Keratinocyte (primary cell): ENCODE results near the gene GALNS. TPM values are rescaled to one million over a fixed set of nuclear protein-coding genes. Genes with fewer than 3 reads are reported as not detected.

ENCODE experiments used
- DNase-seq: peaks from one replicate; pipeline ENCODE4 v3.0.0-alpha.2; 2011; ENCODE audit warnings: low read depth, missing footprints, low spot score
- FAIRE-seq: peaks from 2 replicates; lab custom pipeline; 2011; peaks lifted over from hg19 to GRCh38; lab: Jason Lieb, UNC
- H2AFZ ChIP-seq: 2 replicates; pipeline ENCODE4 v1.6.0; 2012; ENCODE audit warnings: low read length, control low read depth, inconsistent platforms; ENCODE audit not compliant: control insufficient read depth
- H3K27ac ChIP-seq: 2 replicates; pipeline ENCODE4 v1.5.1; 2011; ENCODE audit warnings: low read length; ENCODE audit not compliant: control insufficient read depth, insufficient read depth
- H3K27me3 ChIP-seq: 3 replicates; pipeline ENCODE4 v1.6.0; 2011; ENCODE audit warnings: low read length; ENCODE audit not compliant: control insufficient read depth, insufficient read depth; ENCODE audit errors: extremely low read depth
- H3K36me3 ChIP-seq, 2 experiments: 2 replicates in 1 of 2; 3 replicates in 1 of 2; pipeline ENCODE4 v1.5.1; 2011; ENCODE audit warnings: low read length in 2 of 2, mild to moderate bottlenecking in 1 of 2; ENCODE audit not compliant: control insufficient read depth in 2 of 2, insufficient read depth in 2 of 2; ENCODE audit errors: extremely low read depth in 1 of 2
- H3K4me1 ChIP-seq: 3 replicates; pipeline ENCODE4 v1.5.1; 2011; ENCODE audit warnings: low read length; ENCODE audit not compliant: control insufficient read depth, insufficient read depth; ENCODE audit errors: extremely low read depth
- H3K4me2 ChIP-seq: 3 replicates; pipeline ENCODE4 v1.6.0; 2011; ENCODE audit warnings: low read depth, low read length; ENCODE audit not compliant: control insufficient read depth, insufficient read depth; ENCODE audit errors: extremely low read depth
- H3K4me3 ChIP-seq, 3 experiments: fragments of 200-600 bp in 1 of 3; sonication (generic) in 1 of 3; 2 replicates in 2 of 3; 3 replicates in 1 of 3; pipeline ENCODE4 v1.5.1; 2011 to 2016; ENCODE audit warnings: low read length in 3 of 3, mild to moderate bottlenecking in 3 of 3, control low read depth in 2 of 3, inconsistent platforms in 1 of 3, low read depth in 1 of 3, mixed read lengths in 1 of 3, mixed run types in 1 of 3, moderate library complexity in 1 of 3; ENCODE audit not compliant: control insufficient read depth in 2 of 3, insufficient read depth in 2 of 3; ENCODE audit errors: extremely low read depth in 1 of 3
- H3K79me2 ChIP-seq: 2 replicates; pipeline ENCODE4 v1.6.0; 2012; ENCODE audit warnings: low read length; ENCODE audit not compliant: control insufficient read depth, insufficient read depth
- H3K9ac ChIP-seq: 3 replicates; pipeline ENCODE4 v1.6.0; 2011; ENCODE audit warnings: low read length; ENCODE audit not compliant: control insufficient read depth, insufficient read depth; ENCODE audit errors: extremely low read depth
- H3K9me1 ChIP-seq: 3 replicates; pipeline ENCODE4 v1.6.0; 2011; ENCODE audit warnings: low read length; ENCODE audit not compliant: control insufficient read depth, insufficient read depth; ENCODE audit errors: extremely low read depth
- H3K9me3 ChIP-seq: 2 replicates; pipeline ENCODE4 v1.5.1; 2012; ENCODE audit warnings: low read depth, low read length; ENCODE audit not compliant: control insufficient read depth
- H4K20me1 ChIP-seq: 3 replicates; pipeline ENCODE4 v1.6.0; 2011; ENCODE audit warnings: low read length; ENCODE audit not compliant: control insufficient read depth, insufficient read depth; ENCODE audit errors: extremely low read depth
- EZH2 ChIP-seq: IDR thresholded peaks from one replicate; pipeline ENCODE4 v1.6.1; 2012; ENCODE audit warnings: inconsistent platforms, mild to moderate bottlenecking, low read length, moderate library complexity
- dilution Hi-C: fragments of 300-500 bp; cut with MboI; formaldehyde crosslinking; loops from one replicate; pipeline ENCODE4 v1.7.0; 2020; ENCODE audit warnings: low sequenced_read_pairs; ENCODE audit not compliant: extremely low pct_ligation_motif_present
- polyA plus RNA-seq, 5 experiments: library from polyadenylated mRNA; depleted of rRNA in 3 of 5; stranded (reverse) in 3 of 5; stranded (forward) in 1 of 5; unstranded in 1 of 5; fragments of >200 nt; gene quantifications; 1 replicate in 1 of 5; 2 replicates in 3 of 5; 3 replicates in 1 of 5; pipeline versions ENCODE4 v1.2.1 to v1.2.3, GENCODE V29; 2011 to 2012; ENCODE audit warnings: missing spikeins in 2 of 5, low read depth in 1 of 5, low replicate concordance in 1 of 5
- TF ChIP-seq, protein P1 (sequence below), 3 experiments: IDR thresholded peaks in 1 of 3; conservative IDR thresholded peaks in 1 of 3; optimal IDR thresholded peaks in 1 of 3; 2 replicates in 2 of 3; 3 replicates in 1 of 3; pipeline versions ENCODE3 to v1.5.1; 2011; ENCODE audit warnings: low read length in 3 of 3, mild to moderate bottlenecking in 3 of 3, moderate library complexity in 2 of 3, control low read depth in 1 of 3, inconsistent platforms in 1 of 3; ENCODE audit not compliant: insufficient read depth in 2 of 3; ENCODE audit errors: extremely low read depth in 1 of 3

Gene GALNS
- polyA plus RNA-seq, 1 donor (not counting 4 experiments of a cell fraction or from before 2014, with no cell fraction given), result 8.3 TPM

DNA sequence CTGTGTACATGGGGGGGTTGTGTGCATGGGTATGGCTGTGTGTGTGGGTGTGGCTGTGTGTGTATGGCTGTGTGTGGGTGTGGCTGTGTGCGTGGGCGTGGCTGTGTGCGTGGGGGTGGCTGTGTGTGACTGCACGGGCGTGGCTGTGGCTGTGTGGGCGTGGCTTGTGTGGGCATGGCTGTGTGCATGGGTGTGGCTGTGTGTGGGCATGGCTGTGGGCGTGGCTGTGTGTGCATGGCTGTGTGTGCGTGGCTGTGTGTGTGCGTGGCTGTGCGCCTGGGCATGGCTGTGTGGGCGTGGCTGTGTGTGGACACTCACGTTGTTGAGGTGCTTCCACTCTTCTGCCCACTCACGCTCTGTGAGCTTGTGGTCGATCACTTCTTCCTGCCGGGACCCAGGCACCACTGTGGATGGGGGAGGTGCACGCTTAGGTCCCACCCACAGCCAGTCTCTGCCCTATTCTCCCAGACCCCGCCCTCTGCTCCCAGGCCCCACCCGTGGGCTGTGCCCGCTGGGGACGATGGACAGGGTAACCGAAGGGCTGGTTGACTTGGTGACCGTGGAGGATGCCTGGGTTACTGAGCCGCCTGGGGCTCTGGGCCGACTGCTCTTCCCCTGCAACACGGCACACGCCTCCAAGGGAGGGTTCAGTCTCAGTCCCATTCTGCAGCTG lies 25.7 kb upstream of the GALNS start:
- H3K27me3 ChIP-seq, result peaks cover 44% of the 10 kb centered on the region
- no peak overlapping the region for H3K27ac ChIP-seq
- TF ChIP-seq, protein P1, sequence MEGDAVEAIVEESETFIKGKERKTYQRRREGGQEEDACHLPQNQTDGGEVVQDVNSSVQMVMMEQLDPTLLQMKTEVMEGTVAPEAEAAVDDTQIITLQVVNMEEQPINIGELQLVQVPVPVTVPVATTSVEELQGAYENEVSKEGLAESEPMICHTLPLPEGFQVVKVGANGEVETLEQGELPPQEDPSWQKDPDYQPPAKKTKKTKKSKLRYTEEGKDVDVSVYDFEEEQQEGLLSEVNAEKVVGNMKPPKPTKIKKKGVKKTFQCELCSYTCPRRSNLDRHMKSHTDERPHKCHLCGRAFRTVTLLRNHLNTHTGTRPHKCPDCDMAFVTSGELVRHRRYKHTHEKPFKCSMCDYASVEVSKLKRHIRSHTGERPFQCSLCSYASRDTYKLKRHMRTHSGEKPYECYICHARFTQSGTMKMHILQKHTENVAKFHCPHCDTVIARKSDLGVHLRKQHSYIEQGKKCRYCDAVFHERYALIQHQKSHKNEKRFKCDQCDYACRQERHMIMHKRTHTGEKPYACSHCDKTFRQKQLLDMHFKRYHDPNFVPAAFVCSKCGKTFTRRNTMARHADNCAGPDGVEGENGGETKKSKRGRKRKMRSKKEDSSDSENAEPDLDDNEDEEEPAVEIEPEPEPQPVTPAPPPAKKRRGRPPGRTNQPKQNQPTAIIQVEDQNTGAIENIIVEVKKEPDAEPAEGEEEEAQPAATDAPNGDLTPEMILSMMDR (optimal IDR thresholded peaks at IDR 0.05 in 1 of 3, IDR thresholded peaks at IDR 0.05 in 1 of 3, conservative IDR thresholded peaks at IDR 0.05 in 1 of 3; ENCODE audit: extremely low read depth in 1 of 3, insufficient read depth in 2 of 3, low read length in 3 of 3), result no peak
- TF ChIP-seq EZH2, result no peak
- no peaks in the 10 kb centered on the region for H3K36me3 ChIP-seq
- H3K79me2 ChIP-seq, result no peaks in the 10 kb centered on the region
- dilution Hi-C loops, result no loop called here
- FAIRE-seq (no peak), DNase-seq (peak; percentile 19)
- no peak overlapping the region for H3K9ac ChIP-seq
- H3K4me1 ChIP-seq, result peaks cover 30% of the 10 kb centered on the region
- no peaks in the 10 kb centered on the region for H4K20me1 ChIP-seq
- peak overlapping the region in 1 of 3 experiments; percentile 1 for H3K4me3 ChIP-seq
- no peak overlapping the region for H2AFZ ChIP-seq
- H3K9me3 ChIP-seq, result no peaks in the 10 kb centered on the region
- no peak overlapping the region for H3K4me2 ChIP-seq
- no peaks in the 10 kb centered on the region for H3K9me1 ChIP-seq

DNA sequence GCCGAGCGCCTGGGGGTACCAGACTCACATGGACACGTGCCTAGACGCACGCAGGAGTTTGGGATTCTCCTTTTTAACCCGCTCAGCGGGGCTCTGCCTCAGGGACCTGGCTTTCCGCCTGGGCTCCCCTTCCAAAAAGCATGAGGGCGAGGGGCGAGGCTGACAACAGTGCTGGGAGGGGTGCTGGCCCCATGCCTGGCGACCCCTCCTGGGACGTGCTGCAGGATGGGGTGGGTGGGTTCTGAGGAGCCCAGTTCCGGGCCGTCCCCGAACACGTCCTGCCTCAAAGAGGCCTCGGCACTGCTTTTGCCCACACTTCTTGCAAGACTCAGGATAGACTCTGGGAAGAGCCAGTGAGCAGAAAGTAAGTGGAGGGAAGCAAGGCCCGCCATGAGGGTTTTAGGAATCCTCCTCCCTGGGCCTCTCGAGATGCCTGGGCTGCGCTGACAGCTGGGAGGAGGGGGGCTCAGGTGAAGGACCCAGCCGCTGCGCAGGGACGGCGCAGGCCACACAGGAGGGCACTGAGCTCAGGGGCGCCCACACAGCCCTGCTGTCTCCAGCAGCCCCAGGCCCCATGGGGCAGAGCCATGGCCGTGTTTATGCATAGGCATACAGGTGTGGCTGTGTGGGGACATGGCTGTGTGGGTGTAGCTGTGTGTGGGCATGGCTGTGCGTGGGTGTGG lies 25.1 kb upstream of the GALNS start:
- peak overlapping the region; percentile 69 for H3K4me2 ChIP-seq

More for the DNA sequence above, 25.1 kb upstream of the GALNS start:
- FAIRE-seq (no peak), DNase-seq (no peak)
- Histone ChIP-seq H3K79me2 (no peaks in the 10 kb centered on the region), H3K27me3 (peaks cover 44% of the 10 kb centered on the region), H3K36me3 (no peaks in the 10 kb centered on the region), H3K27ac (no peak overlapping the region), H4K20me1 (no peaks in the 10 kb centered on the region), H3K9me1 (no peaks in the 10 kb centered on the region), H3K4me1 (peaks cover 30% of the 10 kb centered on the region), H3K4me3 (peak overlapping the region in 1 of 3 experiments; percentile 13), H3K9ac (no peak overlapping the region), H3K9me3 (no peaks in the 10 kb centered on the region), H2AFZ (no peak overlapping the region)
- no peak for TF ChIP-seq EZH2
- TF ChIP-seq, protein P1 (optimal IDR thresholded peaks at IDR 0.05 in 1 of 3, IDR thresholded peaks at IDR 0.05 in 1 of 3, conservative IDR thresholded peaks at IDR 0.05 in 1 of 3; ENCODE audit: extremely low read depth in 1 of 3, insufficient read depth in 2 of 3, low read length in 3 of 3), result no peak
- dilution Hi-C loops, result no loop called here
